HepG2 (cell line): ENCODE results near the gene ARAP3. TPM values are rescaled to one million over a fixed set of nuclear protein-coding genes. Genes with fewer than 3 reads are reported as not detected.

ENCODE experiments used
- ATAC-seq: fragments of 200-7000 bp; cut with Tn5 transposase; 3 replicates; pipeline ENCODE4 v1.9.1; 2020; ENCODE audit warnings: mild to moderate bottlenecking, moderate library complexity
- BruUV-seq: library from RNA; stranded (reverse); fragments of 400-500 nt; replicated peaks from 2 replicates; lab custom pipeline; 2021; lab: Mats Ljungman, UMichigan
- CTCF ChIA-PET: fragments of 300-600 bp; formaldehyde crosslinking; extraction: SDS; loops from one replicate; lab custom pipeline; 2021; ENCODE audit warnings: low total read pairs, inconsistent platforms, low intra/inter-chr PET ratio; lab: Yijun Ruan, JAX
- POLR2A ChIA-PET: fragments of 350-600 bp; sonication (Branson Sonifier 250); formaldehyde crosslinking; loops from one replicate; lab custom pipeline; 2020; ENCODE audit warnings: antibody characterized with exemption, inconsistent platforms; lab: Yijun Ruan, JAX
- DNase-seq: peaks from one replicate; pipeline ENCODE4 v3.0.0-alpha.2; 2015; ENCODE audit warnings: low spot score
- FAIRE-seq: peaks from 3 replicates; lab custom pipeline; 2011; peaks lifted over from hg19 to GRCh38; lab: Jason Lieb, UNC
- H2AFZ ChIP-seq: one replicate; pipeline ENCODE4 v1.6.1; 2011; ENCODE audit warnings: low read length, inconsistent platforms
- H3K27ac ChIP-seq: fragments of 300-600 bp; 3 replicates; pipeline ENCODE4 v1.8.0; 2011; ENCODE audit warnings: mixed run types, mild to moderate bottlenecking, mixed read lengths, low read length, inconsistent platforms; ENCODE audit not compliant: insufficient read depth; ENCODE audit errors: extremely low read length
- H3K27me3 ChIP-seq, 2 experiments: fragments of 200-600 bp in 1 of 2; 2 replicates in 1 of 2; 3 replicates in 1 of 2; pipeline versions ENCODE4 v1.6.0 to v1.8.0; 2011; ENCODE audit warnings: low read length in 2 of 2, mild to moderate bottlenecking in 2 of 2, moderate library complexity in 2 of 2, inconsistent platforms in 1 of 2; ENCODE audit not compliant: insufficient read depth in 2 of 2, control insufficient read depth in 1 of 2
- H3K36me3 ChIP-seq, 2 experiments: fragments of 200-600 bp in 1 of 2; replicated peaks in 1 of 2; 2 replicates in 1 of 2; 3 replicates in 1 of 2; pipeline versions ENCODE4 v1.5.1 to v1.8.0; 2011; ENCODE audit warnings: low read length in 2 of 2, inconsistent platforms in 1 of 2; ENCODE audit not compliant: insufficient read depth in 2 of 2, control insufficient read depth in 1 of 2
- H3K4me1 ChIP-seq: 2 replicates; pipeline ENCODE4 v1.5.1; 2012; ENCODE audit warnings: low read length, inconsistent platforms; ENCODE audit not compliant: insufficient read depth
- H3K4me2 ChIP-seq: 2 replicates; pipeline ENCODE4 v1.6.0; 2011; ENCODE audit warnings: low read depth, low read length, inconsistent platforms
- H3K4me3 ChIP-seq, 3 experiments: fragments of 200-600 bp in 1 of 3; sonication (generic), shearing (Covaris generic) in 1 of 3; replicated peaks in 1 of 3; 2 replicates each; pipeline ENCODE4 v1.5.1; 2011 to 2016; ENCODE audit warnings: low read length in 3 of 3, inconsistent platforms in 2 of 3, low read depth in 2 of 3, mild to moderate bottlenecking in 2 of 3, control low read depth in 1 of 3, mixed read lengths in 1 of 3; ENCODE audit not compliant: insufficient read depth in 1 of 3
- H3K79me2 ChIP-seq: one replicate; pipeline ENCODE4 v1.6.1; 2011; ENCODE audit warnings: low read length, inconsistent platforms; ENCODE audit not compliant: insufficient read depth
- H3K9ac ChIP-seq: 2 replicates; pipeline ENCODE4 v1.6.0; 2011; ENCODE audit warnings: mild to moderate bottlenecking, low read depth, low read length, inconsistent platforms; ENCODE audit not compliant: insufficient read depth
- H3K9me3 ChIP-seq: 2 replicates; pipeline ENCODE4 v1.5.1; 2012; ENCODE audit warnings: mild to moderate bottlenecking, low read length
- H4K20me1 ChIP-seq: 2 replicates; pipeline ENCODE4 v1.6.0; 2011; ENCODE audit warnings: inconsistent platforms, mild to moderate bottlenecking, low read length, moderate library complexity; ENCODE audit not compliant: insufficient read depth
- CEBPB ChIP-seq: IDR thresholded peaks from 2 replicates; pipeline ENCODE4 v1.6.1; 2011; ENCODE audit warnings: low read depth, low read length, improper control_type of control experiment, borderline replicate concordance
- NFIB ChIP-seq: sonication (generic); formaldehyde crosslinking; IDR thresholded peaks from 2 replicates; pipeline ENCODE4 v1.9.0; 2021; ENCODE audit warnings: missing genetic modification reagents, mild to moderate bottlenecking, borderline replicate concordance
- PLRG1 ChIP-seq: fragments of 450-650 bp; conservative IDR thresholded peaks from 2 replicates; pipeline ENCODE4 v1.6.1; 2016
- SIN3B ChIP-seq: fragments of 150-350 bp; IDR thresholded peaks from 2 replicates; pipeline ENCODE4 v1.6.1; 2014; ENCODE audit warnings: low read length
- SMAD1 ChIP-seq: sonication (generic); formaldehyde crosslinking; IDR thresholded peaks from 2 replicates; pipeline ENCODE4 v1.4.0; 2020; ENCODE audit warnings: missing genetic modification reagents, low read depth, mild to moderate bottlenecking, borderline replicate concordance
- SOX5 ChIP-seq: IDR thresholded peaks from 2 replicates; pipeline ENCODE4 v1.6.1; 2016; ENCODE audit warnings: borderline replicate concordance
- ZBTB21 ChIP-seq: sonication (generic); formaldehyde crosslinking; IDR thresholded peaks from 2 replicates; pipeline ENCODE4 v1.4.0; 2020; ENCODE audit warnings: missing genetic modification reagents
- ZNF205 ChIP-seq: IDR thresholded peaks from 2 replicates; pipeline ENCODE4 v1.6.1; 2018; ENCODE audit warnings: missing biosample characterization, missing genetic modification reagents
- ZNF567 ChIP-seq: sonication (generic); formaldehyde crosslinking; IDR thresholded peaks from 2 replicates; pipeline ENCODE4 v1.8.1; 2023; ENCODE audit warnings: mild to moderate bottlenecking, missing genetic modification reagents, borderline replicate concordance
- ZNF660 ChIP-seq: sonication (generic); formaldehyde crosslinking; IDR thresholded peaks from 2 replicates; pipeline ENCODE4 v1.5.1; 2020; ENCODE audit warnings: mild to moderate bottlenecking, low read depth, missing genetic modification reagents, borderline replicate concordance
- ZNF768 ChIP-seq: sonication (generic); formaldehyde crosslinking; IDR thresholded peaks from 2 replicates; pipeline ENCODE4 v1.4.0; 2020; ENCODE audit warnings: missing genetic modification reagents
- WGBS: methylation state at CpG from one replicate; pipeline ENCODE4 v1.1.6; 2017; ENCODE audit warnings: low lambda C conversion rate; 5-methylcytosine and 5-hydroxymethylcytosine counted together
- in situ Hi-C: cut with HindIII; loops from 2 replicates; pipeline ENCODE4 v1.10.0; 2017; ENCODE audit warnings: low pct_unique_long_range_greater_than_20kb; ENCODE audit not compliant: extremely low pct_ligation_motif_present
- intact Hi-C: fragments of 100-400 bp; cut with micrococcal nuclease; formaldehyde crosslinking; loops from one replicate; pipeline ENCODE4 v1.10.0; 2022; ENCODE audit not compliant: unreplicated experiment
- polyA plus RNA-seq, 8 experiments: library from polyadenylated mRNA; depleted of rRNA in 3 of 8; stranded (reverse) in 7 of 8; unstranded in 1 of 8; fragments of >200 nt; fragmentation: Illumina TruSeq in 4 of 8; extraction: Trizol in 4 of 8; gene quantifications; 2 replicates each; pipeline versions ENCODE4 v1.2.1 to v1.2.3, GENCODE V29; 2011 to 2016; ENCODE audit warnings: low read depth in 4 of 8, missing spikeins in 1 of 8, mixed read lengths in 1 of 8; ENCODE audit not compliant: insufficient read depth in 1 of 8
- total RNA-seq, 5 experiments: library from RNA; depleted of rRNA; stranded (reverse); fragments of >200 nt; fragmentation: Illumina TruSeq; extraction: Trizol; gene quantifications; 2 replicates each; pipeline ENCODE4 v1.2.3, GENCODE V29; 2016; ENCODE audit warnings: low read depth in 1 of 5
- TF ChIP-seq, protein P1 (sequence below): sonication (generic); formaldehyde crosslinking; IDR thresholded peaks from 2 replicates; pipeline ENCODE4 v1.5.1; 2020; ENCODE audit warnings: mild to moderate bottlenecking, missing genetic modification reagents
- TF ChIP-seq, protein P2 (sequence below): sonication (generic); formaldehyde crosslinking; IDR thresholded peaks from 2 replicates; pipeline ENCODE4 v1.8.1; 2023; ENCODE audit warnings: mild to moderate bottlenecking, missing genetic modification reagents
- TF ChIP-seq, protein P3 (sequence below): sonication (generic); formaldehyde crosslinking; IDR thresholded peaks from 2 replicates; pipeline ENCODE4 v1.4.0; 2020; ENCODE audit warnings: missing genetic modification reagents

The ARAP3 gene
- total and polyA plus RNA-seq, 2 of the 13 experiments (the other 11 are each of a cell fraction or from before 2014, with no cell fraction given), result 0.25 TPM; not detected in 1

DNA sequence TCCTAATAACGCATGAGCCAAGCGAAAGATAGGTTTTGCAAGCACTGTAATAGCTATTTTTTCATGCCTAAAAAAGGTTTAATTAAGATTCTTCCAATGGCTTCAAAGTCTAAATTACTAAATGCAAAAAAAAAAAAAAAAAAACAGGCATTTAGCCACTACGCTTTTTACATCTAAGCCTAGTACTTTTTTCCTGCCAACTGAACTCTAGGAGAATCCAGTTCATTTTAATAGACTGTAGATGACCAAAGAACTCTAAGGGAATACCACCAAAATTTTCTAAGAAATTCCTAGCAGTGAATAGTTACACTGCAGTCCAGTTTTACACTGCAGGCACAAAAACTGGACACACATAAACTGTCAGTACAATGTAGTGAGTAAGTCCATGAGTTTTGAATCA is 73.0 kb downstream of the ARAP3 start (continued):
- TF ChIP-seq, protein P1, sequence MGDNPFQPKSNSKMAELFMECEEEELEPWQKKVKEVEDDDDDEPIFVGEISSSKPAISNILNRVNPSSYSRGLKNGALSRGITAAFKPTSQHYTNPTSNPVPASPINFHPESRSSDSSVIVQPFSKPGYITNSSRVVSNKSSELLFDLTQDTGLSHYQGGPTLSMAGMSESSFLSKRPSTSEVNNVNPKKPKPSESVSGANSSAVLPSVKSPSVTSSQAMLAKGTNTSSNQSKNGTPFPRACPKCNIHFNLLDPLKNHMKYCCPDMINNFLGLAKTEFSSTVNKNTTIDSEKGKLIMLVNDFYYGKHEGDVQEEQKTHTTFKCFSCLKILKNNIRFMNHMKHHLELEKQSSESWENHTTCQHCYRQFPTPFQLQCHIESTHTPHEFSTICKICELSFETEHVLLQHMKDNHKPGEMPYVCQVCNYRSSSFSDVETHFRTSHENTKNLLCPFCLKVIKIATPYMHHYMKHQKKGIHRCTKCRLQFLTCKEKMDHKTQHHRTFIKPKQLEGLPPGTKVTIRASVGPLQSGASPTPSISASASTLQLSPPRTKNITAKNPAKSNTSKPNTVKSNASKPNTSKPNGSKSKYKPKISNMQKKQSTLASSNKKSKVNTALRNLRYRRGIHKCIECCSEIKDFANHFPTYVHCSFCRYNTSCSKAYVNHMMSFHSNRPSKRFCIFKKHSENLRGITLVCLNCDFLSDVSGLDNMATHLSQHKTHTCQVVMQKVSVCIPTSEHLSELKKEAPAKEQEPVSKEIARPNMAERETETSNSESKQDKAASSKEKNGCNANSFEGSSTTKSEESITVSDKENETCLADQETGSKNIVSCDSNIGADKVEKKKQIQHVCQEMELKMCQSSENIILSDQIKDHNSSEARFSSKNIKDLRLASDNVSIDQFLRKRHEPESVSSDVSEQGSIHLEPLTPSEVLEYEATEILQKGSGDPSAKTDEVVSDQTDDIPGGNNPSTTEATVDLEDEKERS (CRISPR knock-in tag), result 0 out of 2 replicates have a peak, but pooled peaks have one; percentile 0
- TF ChIP-seq NFIB (CRISPR knock-in tag), result no peak

DNA sequence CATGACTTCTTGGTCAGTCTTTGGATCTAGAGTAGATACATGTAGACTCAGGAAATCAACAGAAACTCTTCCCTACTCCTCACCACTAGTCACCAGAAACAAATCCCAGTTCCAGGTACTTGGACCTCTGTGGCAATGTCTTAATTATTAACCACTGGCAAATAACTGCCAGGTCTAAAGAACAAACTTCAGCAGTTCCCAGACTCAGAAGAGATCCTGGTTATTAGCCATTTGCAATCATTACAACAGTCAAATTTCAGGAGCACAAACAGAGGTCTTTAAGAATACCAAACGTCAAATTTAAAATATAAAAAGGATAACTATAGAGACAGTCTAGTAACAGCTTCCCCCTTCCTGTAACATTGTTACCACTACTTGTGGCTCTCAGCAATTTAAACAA is 73.5 kb downstream of the ARAP3 start:
- in situ Hi-C loops (no loop called here), intact Hi-C loops (loop anchor here (1.0 kb wide), 1 partner anchor 11 kb away; no protein-coding TSS in a partner anchor)
- peaks cover 91% of the 10 kb centered on the region for H3K4me1 ChIP-seq
- H2AFZ ChIP-seq, result no peak overlapping the region
- BruUV-seq, result no TSS peak
- 0% methylated on average over 1 of the region's 1 CpG for WGBS
- ATAC-seq, result peak; percentile 97
- H3K79me2 ChIP-seq, result peaks cover 92% of the 10 kb centered on the region
- peak overlapping the region; percentile 81 for H3K4me2 ChIP-seq
- no peaks in the 10 kb centered on the region for H3K27me3 ChIP-seq
- peak; percentile 60 for FAIRE-seq
- H3K9me3 ChIP-seq, result no peaks in the 10 kb centered on the region
- H3K27ac ChIP-seq, result peak overlapping the region; percentile 78
- peak overlapping the region; percentile 24 to 49 (median 43); a peak in 5 of 6 replicates for H3K4me3 ChIP-seq
- peak overlapping the region; percentile 51 for H3K9ac ChIP-seq
- ChIA-PET POLR2A (interaction anchor here (0.8 to 3.9 kb wide), 5 partner anchors 9 to 29 kb away, joined by 3 to 14 read pairs (median 5); partner anchors contain the start of genes DIAPH1, HDAC3 and RELL2), CTCF (interaction anchor here (0.9 kb wide), 1 partner anchor 16 kb away, joined by 4 read pairs; no protein-coding TSS in a partner anchor)
- H4K20me1 ChIP-seq, result no peaks in the 10 kb centered on the region; the same call in 1 of the 2 replicates
- DNase-seq, result peak; percentile 83
- no peaks in the 10 kb centered on the region for H3K36me3 ChIP-seq
- TF ChIP-seq, protein P2, sequence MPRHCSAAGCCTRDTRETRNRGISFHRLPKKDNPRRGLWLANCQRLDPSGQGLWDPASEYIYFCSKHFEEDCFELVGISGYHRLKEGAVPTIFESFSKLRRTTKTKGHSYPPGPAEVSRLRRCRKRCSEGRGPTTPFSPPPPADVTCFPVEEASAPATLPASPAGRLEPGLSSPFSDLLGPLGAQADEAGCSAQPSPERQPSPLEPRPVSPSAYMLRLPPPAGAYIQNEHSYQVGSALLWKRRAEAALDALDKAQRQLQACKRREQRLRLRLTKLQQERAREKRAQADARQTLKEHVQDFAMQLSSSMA (CRISPR knock-in tag), result no peak
- TF ChIP-seq SMAD1 (CRISPR knock-in tag), result no peak
- TF ChIP-seq ZNF768 (CRISPR knock-in tag), result no peak
- TF ChIP-seq CEBPB, result peak; percentile 78
- no peak for TF ChIP-seq ZNF660 (CRISPR knock-in tag)
- no peak for TF ChIP-seq ZNF205 (CRISPR knock-in tag)
- no peak for TF ChIP-seq ZBTB21 (CRISPR knock-in tag)
- TF ChIP-seq SIN3B, result no peak
- TF ChIP-seq SOX5 (CRISPR knock-in tag), result peak; percentile 31
- TF ChIP-seq PLRG1, result no peak
- TF ChIP-seq ZNF567 (CRISPR knock-in tag), result no peak
- TF ChIP-seq, protein P3, sequence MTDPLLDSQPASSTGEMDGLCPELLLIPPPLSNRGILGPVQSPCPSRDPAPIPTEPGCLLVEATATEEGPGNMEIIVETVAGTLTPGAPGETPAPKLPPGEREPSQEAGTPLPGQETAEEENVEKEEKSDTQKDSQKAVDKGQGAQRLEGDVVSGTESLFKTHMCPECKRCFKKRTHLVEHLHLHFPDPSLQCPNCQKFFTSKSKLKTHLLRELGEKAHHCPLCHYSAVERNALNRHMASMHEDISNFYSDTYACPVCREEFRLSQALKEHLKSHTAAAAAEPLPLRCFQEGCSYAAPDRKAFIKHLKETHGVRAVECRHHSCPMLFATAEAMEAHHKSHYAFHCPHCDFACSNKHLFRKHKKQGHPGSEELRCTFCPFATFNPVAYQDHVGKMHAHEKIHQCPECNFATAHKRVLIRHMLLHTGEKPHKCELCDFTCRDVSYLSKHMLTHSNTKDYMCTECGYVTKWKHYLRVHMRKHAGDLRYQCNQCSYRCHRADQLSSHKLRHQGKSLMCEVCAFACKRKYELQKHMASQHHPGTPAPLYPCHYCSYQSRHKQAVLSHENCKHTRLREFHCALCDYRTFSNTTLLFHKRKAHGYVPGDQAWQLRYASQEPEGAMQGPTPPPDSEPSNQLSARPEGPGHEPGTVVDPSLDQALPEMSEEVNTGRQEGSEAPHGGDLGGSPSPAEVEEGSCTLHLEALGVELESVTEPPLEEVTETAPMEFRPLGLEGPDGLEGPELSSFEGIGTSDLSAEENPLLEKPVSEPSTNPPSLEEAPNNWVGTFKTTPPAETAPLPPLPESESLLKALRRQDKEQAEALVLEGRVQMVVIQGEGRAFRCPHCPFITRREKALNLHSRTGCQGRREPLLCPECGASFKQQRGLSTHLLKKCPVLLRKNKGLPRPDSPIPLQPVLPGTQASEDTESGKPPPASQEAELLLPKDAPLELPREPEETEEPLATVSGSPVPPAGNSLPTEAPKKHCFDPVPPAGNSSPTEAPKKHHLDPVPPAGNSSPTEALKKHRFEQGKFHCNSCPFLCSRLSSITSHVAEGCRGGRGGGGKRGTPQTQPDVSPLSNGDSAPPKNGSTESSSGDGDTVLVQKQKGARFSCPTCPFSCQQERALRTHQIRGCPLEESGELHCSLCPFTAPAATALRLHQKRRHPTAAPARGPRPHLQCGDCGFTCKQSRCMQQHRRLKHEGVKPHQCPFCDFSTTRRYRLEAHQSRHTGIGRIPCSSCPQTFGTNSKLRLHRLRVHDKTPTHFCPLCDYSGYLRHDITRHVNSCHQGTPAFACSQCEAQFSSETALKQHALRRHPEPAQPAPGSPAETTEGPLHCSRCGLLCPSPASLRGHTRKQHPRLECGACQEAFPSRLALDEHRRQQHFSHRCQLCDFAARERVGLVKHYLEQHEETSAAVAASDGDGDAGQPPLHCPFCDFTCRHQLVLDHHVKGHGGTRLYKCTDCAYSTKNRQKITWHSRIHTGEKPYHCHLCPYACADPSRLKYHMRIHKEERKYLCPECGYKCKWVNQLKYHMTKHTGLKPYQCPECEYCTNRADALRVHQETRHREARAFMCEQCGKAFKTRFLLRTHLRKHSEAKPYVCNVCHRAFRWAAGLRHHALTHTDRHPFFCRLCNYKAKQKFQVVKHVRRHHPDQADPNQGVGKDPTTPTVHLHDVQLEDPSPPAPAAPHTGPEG, result no peak
